GM12872 (cell line): ENCODE results near the gene RFTN2.

Experiments used
- CTCF ChIP-seq: IDR thresholded peaks from 3 replicates; pipeline ENCODE4 v1.5.1; 2011; ENCODE audit warnings: low read depth, mild to moderate bottlenecking, low read length, moderate library complexity; ENCODE audit not compliant: insufficient read depth

RFTN2 gene

GRCh38 chr2:197539734-197540133 is 135.7 kb downstream of the RFTN2 start:
- TF ChIP-seq CTCF, result no peak

- TF ChIP-seq CTCF, result no peak
Measured at GRCh38 chr2:197538412-197538811, 137.0 kb downstream of the RFTN2 start.
